ENCODE results near the gene EPS15. TPM values are rescaled to one million over a fixed set of nuclear protein-coding genes. Genes with fewer than 3 reads are reported as not detected.

The EPS15 gene
- total and polyA plus RNA-seq, 4 donors, result 8.8 to 52.1 (median 19.1) TPM

- H3K36me3 ChIP-seq (ENCODE audit: control insufficient read depth in 4 of 4, insufficient read depth in 3 of 4, low read depth in 1 of 4, low read length in 3 of 4), result peaks cover 3 to 21% (median 9%) of the 10 kb centered on the region in 4 donors
- H3K4me3 ChIP-seq (ENCODE audit: low read depth in 1 of 3, low read length in 3 of 3), result no peak overlapping the region
- H3K4me1 ChIP-seq (ENCODE audit: control insufficient read depth in 4 of 4, insufficient read depth in 4 of 4, low read length in 3 of 4), result no peaks in the 10 kb centered on the region
- H3K9ac ChIP-seq (ENCODE audit: low read depth in 1 of 2, low read length in 2 of 2), result no peak overlapping the region
- WGBS, result 95% methylated on average over 6 of the region's 6 CpGs
- no peaks in the 10 kb centered on the region for H3K27me3 ChIP-seq (ENCODE audit: control insufficient read depth in 4 of 4, insufficient read depth in 4 of 4, low read length in 3 of 4)
- DNase-seq (ENCODE audit: low spot score), result no peak
- no peaks in the 10 kb centered on the region for H3K9me3 ChIP-seq (ENCODE audit: control insufficient read depth in 4 of 4, low read length in 3 of 4)
- H3K27ac ChIP-seq (ENCODE audit: low read depth in 1 of 2, low read length in 2 of 2), result no peak overlapping the region
- TF ChIP-seq TAF1 (conservative IDR thresholded peaks at IDR 0.05) (no peak), HNF4G (IDR thresholded peaks at IDR 0.05) (no peak), FOXA1 (IDR thresholded peaks at IDR 0.05) (no peak), FOXA2 (IDR thresholded peaks at IDR 0.05) (no peak), EGR1 (IDR thresholded peaks at IDR 0.05; ENCODE audit: low read depth in 2 of 2) (no peak), HNF4A (conservative IDR thresholded peaks at IDR 0.05) (no peak), JUND (IDR thresholded peaks at IDR 0.05) (no peak)
Observed at GRCh38 chr1:51378871-51379270, 140.2 kb downstream of the EPS15 start.

- Histone ChIP-seq H3K27ac (ENCODE audit: low read depth in 1 of 2, low read length in 2 of 2) (no peak overlapping the region), H3K9me3 (ENCODE audit: control insufficient read depth in 4 of 4, low read length in 3 of 4) (no peaks in the 10 kb centered on the region), H3K9ac (ENCODE audit: low read depth in 1 of 2, low read length in 2 of 2) (no peak overlapping the region), H3K4me3 (ENCODE audit: low read depth in 1 of 3, low read length in 3 of 3) (no peak overlapping the region), H3K27me3 (ENCODE audit: control insufficient read depth in 4 of 4, insufficient read depth in 4 of 4, low read length in 3 of 4) (no peaks in the 10 kb centered on the region), H3K4me1 (ENCODE audit: control insufficient read depth in 4 of 4, insufficient read depth in 4 of 4, low read length in 3 of 4) (no peaks in the 10 kb centered on the region), H3K36me3 (ENCODE audit: control insufficient read depth in 4 of 4, insufficient read depth in 3 of 4, low read depth in 1 of 4, low read length in 3 of 4) (peaks cover 5 to 17% (median 7%) of the 10 kb centered on the region in 4 donors)
- TF ChIP-seq ATF3 (IDR thresholded peaks at IDR 0.05) (no peak), EGR1 (IDR thresholded peaks at IDR 0.05; ENCODE audit: low read depth in 2 of 2) (no peak), GABPA (IDR thresholded peaks at IDR 0.05 in 1 of 2, conservative IDR thresholded peaks at IDR 0.05 in 1 of 2) (no peak), REST (IDR thresholded peaks at IDR 0.05) (no peak), FOXA1 (IDR thresholded peaks at IDR 0.05) (no peak)
- DNase-seq (ENCODE audit: low spot score), result no peak
- WGBS, result 97% methylated on average over 3 of the region's 3 CpGs
Observed at GRCh38 chr1:51373898-51374297, 145.2 kb downstream of the EPS15 start.

GRCh38 chr1:51372561-51372960, 146.5 kb downstream of the EPS15 start:
- Histone ChIP-seq H3K9ac (ENCODE audit: low read depth in 1 of 2, low read length in 2 of 2) (no peak overlapping the region), H3K4me3 (ENCODE audit: low read depth in 1 of 3, low read length in 3 of 3) (no peak overlapping the region), H3K27me3 (ENCODE audit: control insufficient read depth in 4 of 4, insufficient read depth in 4 of 4, low read length in 3 of 4) (no peaks in the 10 kb centered on the region), H3K9me3 (ENCODE audit: control insufficient read depth in 4 of 4, low read length in 3 of 4) (no peaks in the 10 kb centered on the region), H3K36me3 (ENCODE audit: control insufficient read depth in 4 of 4, insufficient read depth in 3 of 4, low read depth in 1 of 4, low read length in 3 of 4) (peaks cover 5 to 17% (median 7%) of the 10 kb centered on the region in 4 donors), H3K27ac (ENCODE audit: low read depth in 1 of 2, low read length in 2 of 2) (no peak overlapping the region), H3K4me1 (ENCODE audit: control insufficient read depth in 4 of 4, insufficient read depth in 4 of 4, low read length in 3 of 4) (no peaks in the 10 kb centered on the region)
- TF ChIP-seq RXRA (IDR thresholded peaks at IDR 0.05), result no peak
- no peak for DNase-seq (ENCODE audit: low spot score)

GRCh38 chr1:51369171-51369570, 149.9 kb downstream of the EPS15 start:
- Histone ChIP-seq H3K36me3 (ENCODE audit: control insufficient read depth in 4 of 4, insufficient read depth in 3 of 4, low read depth in 1 of 4, low read length in 3 of 4) (peaks cover 4 to 16% (median 11%) of the 10 kb centered on the region in 4 donors), H3K9ac (ENCODE audit: low read depth in 1 of 2, low read length in 2 of 2) (no peak overlapping the region), H3K27ac (ENCODE audit: low read depth in 1 of 2, low read length in 2 of 2) (no peak overlapping the region), H3K27me3 (ENCODE audit: control insufficient read depth in 4 of 4, insufficient read depth in 4 of 4, low read length in 3 of 4) (no peaks in the 10 kb centered on the region), H3K4me1 (ENCODE audit: control insufficient read depth in 4 of 4, insufficient read depth in 4 of 4, low read length in 3 of 4) (no peaks in the 10 kb centered on the region), H3K9me3 (ENCODE audit: control insufficient read depth in 4 of 4, low read length in 3 of 4) (no peaks in the 10 kb centered on the region), H3K4me3 (ENCODE audit: low read depth in 1 of 3, low read length in 3 of 3) (no peak overlapping the region)
- DNase-seq (ENCODE audit: low spot score), result no peak
- 93% methylated on average over 4 of the region's 4 CpGs for WGBS
- TF ChIP-seq ATF3 (IDR thresholded peaks at IDR 0.05) (no peak), NR2F2 (IDR thresholded peaks at IDR 0.05) (no peak), MAX (IDR thresholded peaks at IDR 0.05) (no peak)

Data from liver (tissue), 9 donors.